ENCODE measurements around the gene CARTPT. TPM values are rescaled to one million over a fixed set of nuclear protein-coding genes. Genes with fewer than 3 reads are reported as not detected.

Gene CARTPT
- not detected in 2 replicates for total RNA-seq (2011; cell fraction: chromatin; rRNA removed; ENCODE audit: low replicate concordance)
- total RNA-seq (2011; cell fraction: nucleolus; rRNA removed): not detected in 2 replicates
- not detected in 2 replicates for total RNA-seq (2011; cell fraction: nucleoplasm; rRNA removed)
- total RNA-seq (2014; rRNA removed) (not detected in 2 replicates), total RNA-seq (2014; rRNA removed; fragmentation: Illumina TruSeq; extraction: Trizol) (not detected in 2 replicates), total RNA-seq (2015; rRNA removed; fragmentation: Illumina TruSeq; extraction: Trizol) (not detected in 2 replicates), total RNA-seq (2021) (not detected in 2 replicates), polyA plus RNA-seq (2011; rRNA removed) (not detected in 2 replicates), polyA plus RNA-seq (2014; fragmentation: Illumina TruSeq; extraction: Trizol) (not detected in 2 replicates), polyA plus RNA-seq (2014; fragmentation: Nextera tagmentation; extraction: Ambion mirVana) (not detected), polyA plus RNA-seq (2014; rRNA removed) (not detected in 2 replicates), polyA minus RNA-seq (2011; rRNA and poly(A)+ RNA removed) (not detected in 2 replicates), Bru-seq, nascent RNA (not detected), BruChase-seq, experiment 1, labeled RNA remaining after a 2-hour chase (not detected), BruChase-seq, experiment 2, labeled RNA remaining after a 6-hour chase (percentile 15 among the genes with signal in this experiment)
- not detected in 2 replicates for polyA plus RNA-seq (2011; cell fraction: cytosol; rRNA removed)
- not detected in 2 replicates for polyA plus RNA-seq (2011; cell fraction: nucleus; rRNA removed)
- polyA plus RNA-seq (2012): not detected in 2 replicates
- not detected in 2 replicates for polyA minus RNA-seq (2011; cell fraction: cytosol; rRNA and poly(A)+ RNA removed)
- polyA minus RNA-seq (2011; cell fraction: nucleus; rRNA and poly(A)+ RNA removed): not detected in 2 replicates
- long read RNA-seq, experiment 1: 0 reads
- long read RNA-seq, experiment 2: 0 reads
- long read RNA-seq, experiment 3: 0 reads

GRCh38 chr5:71719063-71719964 is at the start of gene CARTPT:
TSS of gene CARTPT (plus strand) at chr5:71719275. CDS start at chr5:71719294, 19 bp downstream.
- WGBS (ENCODE audit: insufficient coverage, low coverage, missing lambda C conversion rate): 13% methylated on average over 49 of the region's 65 CpGs
- no TSS peak for BruUV-seq (replicated peaks)
- TF ChIP-seq SAFB (IDR thresholded peaks at IDR 0.05; ENCODE audit: borderline replicate concordance, low read depth, low read length) (no peak), E4F1 (CRISPR knock-in tag; IDR thresholded peaks at IDR 0.05; ENCODE audit: borderline replicate concordance) (no peak), GTF2B (IDR thresholded peaks at IDR 0.05; ENCODE audit: extremely low read depth, insufficient read length) (no peak), HDAC8 (tag; IDR thresholded peaks at IDR 0.05) (no peak), HIVEP1 (CRISPR knock-in tag; IDR thresholded peaks at IDR 0.05) (no peak), ZNF384 (IDR thresholded peaks at IDR 0.05; ENCODE audit: low read depth, low read length) (no peak), USF1 (CRISPR knock-in tag; IDR thresholded peaks at IDR 0.05) (no peak), E2F8 (IDR thresholded peaks at IDR 0.05; ENCODE audit: low read depth, partially characterized antibody) (no peak)

More at GRCh38 chr5:71719063-71719964, at the start of gene CARTPT:
- peaks cover 7 to 16% of the 10 kb centered on the region in 2 experiments; a peak in 4 of 5 replicates for H3K27me3 ChIP-seq (ENCODE audit: control insufficient read depth in 2 of 2, insufficient read depth in 2 of 2, low read length in 2 of 2)
- H2AFZ ChIP-seq (ENCODE audit: low read depth, low read length): no peak within 1 kb of the TSS
- H3K9ac ChIP-seq (ENCODE audit: insufficient read depth in 1 of 2, low read depth in 2 of 2, low read length in 2 of 2): no peak within 1 kb of the TSS
- H3K4me1 ChIP-seq (replicated peaks in 1 of 2; ENCODE audit: control insufficient read depth in 2 of 2, insufficient read depth in 2 of 2, low read length in 2 of 2): peaks cover 0 to 9% of the 10 kb centered on the region in 2 experiments; a peak in 1 of 5 replicates
- no peak within 1 kb of the TSS for H3K4me2 ChIP-seq (ENCODE audit: insufficient read depth, low read length)
- FAIRE-seq: no peak
- intact Hi-C loops (cut with micrococcal nuclease) (no loop called here), in situ Hi-C loops (cut with MboI) (no loop called here)
- CTCF ChIA-PET (ENCODE audit: low intra/inter-chr PET ratio): no interaction called here
- no peaks in the 10 kb centered on the region for H3K36me3 ChIP-seq (ENCODE audit: control insufficient read depth, insufficient read depth, low read length)
- no peaks in the 10 kb centered on the region for H3K79me2 ChIP-seq (ENCODE audit: control insufficient read depth, insufficient read depth, low read length)
- DNase-seq (ENCODE audit: extremely low read depth in 1 of 4, low spot score in 3 of 4): peak in 3 of 4 experiments; percentile 12 to 22 (median 20)
- no peak within 1 kb of the TSS for H3K4me3 ChIP-seq
- H4K20me1 ChIP-seq (replicated peaks; ENCODE audit: control insufficient read depth, insufficient read depth, low read length): no peaks in the 10 kb centered on the region
- POLR2A ChIA-PET: interaction anchor here (0.9 kb wide), 1 partner anchor 13 kb away, joined by 3 read pairs; no protein-coding TSS in a partner anchor
- H3K9me1 ChIP-seq (ENCODE audit: control insufficient read depth, insufficient read depth, low read length): no peaks in the 10 kb centered on the region
- H3K9me3 ChIP-seq (replicated peaks; ENCODE audit: control insufficient read depth, insufficient read depth, low read depth, low read length): no peaks in the 10 kb centered on the region
- peak; percentile 80 for ATAC-seq
- no peak within 1 kb of the TSS for H3K27ac ChIP-seq (ENCODE audit: extremely low read depth, low read depth, low read length)

Data from K562 (cell line).